OCI-LY3 (cell line): ENCODE measurements around the gene S100A9.
"Not testable (repeated sequence)": the region's sequence is repeated elsewhere in the genome, so short reads cannot be mapped to it uniquely, and the experiment has no call there.

Experiments used
- CTCF ChIP-seq: fragments of 200-600, 300-600 bp; sonication (generic); IDR thresholded peaks from 2 replicates; pipeline ENCODE4 v1.5.1; 2014; ENCODE audit warnings: antibody characterized with exemption, low read length, low read depth
- EZH2phosphoT487 ChIP-seq: fragments of 200-600 bp; shearing (Covaris generic); IDR thresholded peaks from 2 replicates; pipeline ENCODE4 v1.6.1; 2018; ENCODE audit warnings: antibody characterized with exemption, mixed run types, low read depth

- not testable (repeated sequence) for TF ChIP-seq CTCF, EZH2phosphoT487
Observed at GRCh38 chr1:153405825-153406599, 48.4 kb downstream of the S100A9 start.
